Body of pancreas (tissue), 4 donors: ENCODE data around the gene CD81. TPM values are rescaled to one million over a fixed set of nuclear protein-coding genes. Genes with fewer than 3 reads are reported as not detected.

Experiments
- ATAC-seq: fragments of 150-250 bp; one replicate; pipeline ENCODE4 v1.9.1; 2016
- DNase-seq, 4 donors: peaks; one replicate each; pipeline ENCODE4 v3.0.0-alpha.2; 2019
- H3K27ac ChIP-seq, 4 donors: fragments of 200-600 bp; sonication (generic); 1 replicate in 3 of 4; 2 replicates in 1 of 4; pipeline versions ENCODE4 v1.5.1 to v1.6.1; 2016 to 2019; ENCODE audit warnings: mild to moderate bottlenecking in 1 of 4, mixed read lengths in 1 of 4, moderate library complexity in 1 of 4
- H3K27me3 ChIP-seq, 2 donors: fragments of 200-600 bp; sonication (generic); one replicate each; pipeline ENCODE4 v1.6.0; 2016; ENCODE audit warnings: mild to moderate bottlenecking in 1 of 2
- H3K36me3 ChIP-seq, 2 donors: fragments of 200-600 bp; sonication (generic); replicated peaks in 1 of 2; 2 replicates each; pipeline ENCODE4 v1.5.1; 2016; ENCODE audit warnings: low read depth in 2 of 2; ENCODE audit not compliant: insufficient read depth in 1 of 2
- H3K4me1 ChIP-seq: fragments of 200-600 bp; sonication (generic); one replicate; pipeline ENCODE4 v1.6.0; 2016
- H3K4me3 ChIP-seq, 2 donors: fragments of 200-600 bp; sonication (generic); 1 replicate in 1 of 2; 2 replicates in 1 of 2; pipeline ENCODE4 v1.5.1; 2016 to 2019
- H3K9me3 ChIP-seq, 3 donors: fragments of 200-600 bp; sonication (generic); 1 replicate in 2 of 3; 2 replicates in 1 of 3; pipeline ENCODE4 v1.5.1; 2016
- POLR2A ChIP-seq, 3 donors: fragments of 450-650 bp; IDR thresholded peaks; one replicate each; pipeline ENCODE4 v1.6.1; 2016; ENCODE audit warnings: antibody characterized with exemption in 3 of 3, mild to moderate bottlenecking in 2 of 3
- WGBS, 2 donors: methylation state at CpG; one replicate each; pipeline ENCODE4 v1.1.5; 2017; 5-methylcytosine and 5-hydroxymethylcytosine counted together
- intact Hi-C: fragments of 100-400 bp; cut with DNase I; formaldehyde crosslinking; loops from one replicate; pipeline ENCODE4 v1.15.1; 2023
- total RNA-seq, 2 donors: library from RNA; depleted of rRNA; stranded (reverse); fragments of >200 nt; gene quantifications; one replicate each; pipeline ENCODE4 v1.1.0, GENCODE V29; 2016
- TF ChIP-seq, protein P1 (sequence below), 7 experiments: fragments of 450-650 bp in 4 of 7; fragments of 200-600 bp in 3 of 7; sonication (generic) in 3 of 7; IDR thresholded peaks; one replicate each; pipeline ENCODE4 v1.5.1; 2016 to 2019; ENCODE audit warnings: antibody characterized with exemption in 7 of 7

The CD81 gene
- total RNA-seq, 2 donors from 2014 or later = 217 to 332 TPM

DNA sequence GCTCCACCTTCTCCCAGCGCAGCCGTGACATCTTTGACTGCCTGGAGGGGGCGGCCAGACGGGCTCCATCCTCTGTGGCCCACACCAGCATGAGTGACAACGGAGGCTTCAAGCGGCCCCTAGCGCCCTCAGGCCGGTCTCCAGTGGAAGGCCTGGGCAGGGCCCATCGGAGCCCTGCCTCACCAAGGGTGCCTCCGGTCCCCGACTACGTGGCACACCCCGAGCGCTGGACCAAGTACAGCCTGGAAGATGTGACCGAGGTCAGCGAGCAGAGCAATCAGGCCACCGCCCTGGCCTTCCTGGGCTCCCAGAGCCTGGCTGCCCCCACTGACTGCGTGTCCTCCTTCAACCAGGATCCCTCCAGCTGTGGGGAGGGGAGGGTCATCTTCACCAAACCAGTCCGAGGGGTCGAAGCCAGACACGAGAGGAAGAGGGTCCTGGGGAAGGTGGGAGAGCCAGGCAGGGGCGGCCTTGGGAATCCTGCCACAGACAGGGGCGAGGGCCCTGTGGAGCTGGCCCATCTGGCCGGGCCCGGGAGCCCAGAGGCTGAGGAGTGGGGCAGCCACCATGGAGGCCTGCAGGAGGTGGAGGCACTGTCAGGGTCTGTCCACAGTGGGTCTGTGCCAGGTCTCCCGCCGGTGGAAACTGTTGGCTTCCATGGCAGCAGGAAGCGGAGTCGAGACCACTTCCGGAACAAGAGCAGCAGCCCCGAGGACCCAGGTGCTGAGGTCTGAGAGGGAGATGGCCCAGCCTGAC lies 26.0 kb downstream of the CD81 start:
- ATAC-seq = no peak
- Histone ChIP-seq H3K4me3 (no peak overlapping the region), H3K36me3 (peaks cover 0 to 10% of the 10 kb centered on the region in 2 donors), H3K9me3 (no peaks in the 10 kb centered on the region), H3K27ac (no peak overlapping the region), H3K27me3 (no peaks in the 10 kb centered on the region), H3K4me1 (peaks cover 29% of the 10 kb centered on the region)
- intact Hi-C loops = no loop called here
- DNase-seq = no peak
- TF ChIP-seq POLR2A (IDR thresholded peaks at IDR 0.05) = no peak
- TF ChIP-seq, protein P1, sequence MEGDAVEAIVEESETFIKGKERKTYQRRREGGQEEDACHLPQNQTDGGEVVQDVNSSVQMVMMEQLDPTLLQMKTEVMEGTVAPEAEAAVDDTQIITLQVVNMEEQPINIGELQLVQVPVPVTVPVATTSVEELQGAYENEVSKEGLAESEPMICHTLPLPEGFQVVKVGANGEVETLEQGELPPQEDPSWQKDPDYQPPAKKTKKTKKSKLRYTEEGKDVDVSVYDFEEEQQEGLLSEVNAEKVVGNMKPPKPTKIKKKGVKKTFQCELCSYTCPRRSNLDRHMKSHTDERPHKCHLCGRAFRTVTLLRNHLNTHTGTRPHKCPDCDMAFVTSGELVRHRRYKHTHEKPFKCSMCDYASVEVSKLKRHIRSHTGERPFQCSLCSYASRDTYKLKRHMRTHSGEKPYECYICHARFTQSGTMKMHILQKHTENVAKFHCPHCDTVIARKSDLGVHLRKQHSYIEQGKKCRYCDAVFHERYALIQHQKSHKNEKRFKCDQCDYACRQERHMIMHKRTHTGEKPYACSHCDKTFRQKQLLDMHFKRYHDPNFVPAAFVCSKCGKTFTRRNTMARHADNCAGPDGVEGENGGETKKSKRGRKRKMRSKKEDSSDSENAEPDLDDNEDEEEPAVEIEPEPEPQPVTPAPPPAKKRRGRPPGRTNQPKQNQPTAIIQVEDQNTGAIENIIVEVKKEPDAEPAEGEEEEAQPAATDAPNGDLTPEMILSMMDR (IDR thresholded peaks at IDR 0.05) = no peak
- WGBS, 2 donors = 85 to 90% methylated on average over 4 to 31 of the region's 31 CpGs

DNA sequence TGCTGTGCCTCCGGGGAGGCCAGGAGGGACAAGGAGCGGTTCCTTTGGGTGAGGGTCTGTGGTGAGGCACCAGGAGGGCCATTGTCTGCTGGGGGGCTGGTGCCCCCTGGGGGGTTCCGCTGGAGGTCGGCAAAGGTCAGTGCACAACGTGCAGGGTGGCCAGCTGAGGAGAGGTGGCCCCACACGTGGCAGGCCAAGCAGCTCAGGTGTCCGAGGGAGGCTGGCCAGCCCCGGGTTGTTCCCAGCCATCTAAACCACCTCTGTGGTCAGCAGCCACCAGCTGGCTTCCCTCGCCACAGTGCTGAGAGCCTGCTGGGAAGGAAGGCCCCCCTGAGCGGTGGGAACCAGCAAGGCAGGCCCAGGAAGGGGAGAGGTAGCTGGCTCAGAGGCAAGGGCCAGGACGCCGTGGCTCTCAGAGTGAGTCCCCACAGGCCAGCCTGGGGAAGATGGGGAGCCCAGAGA lies 27.7 kb downstream of the CD81 start:
- H3K27me3 ChIP-seq = no peaks in the 10 kb centered on the region
- H3K4me3 ChIP-seq = no peak overlapping the region
- H3K4me1 ChIP-seq = peaks cover 14% of the 10 kb centered on the region
- peaks cover 0 to 10% of the 10 kb centered on the region in 2 donors for H3K36me3 ChIP-seq
- TF ChIP-seq, protein P1 (IDR thresholded peaks at IDR 0.05) = no peak
- no peak for TF ChIP-seq POLR2A (IDR thresholded peaks at IDR 0.05)
- intact Hi-C loops = no loop called here
- no peak overlapping the region for H3K27ac ChIP-seq
- no peak for DNase-seq
- no peak for ATAC-seq
- no peaks in the 10 kb centered on the region for H3K9me3 ChIP-seq
- 68 to 88% methylated on average over 5 to 11 of the region's 12 CpGs for WGBS, 2 donors

DNA sequence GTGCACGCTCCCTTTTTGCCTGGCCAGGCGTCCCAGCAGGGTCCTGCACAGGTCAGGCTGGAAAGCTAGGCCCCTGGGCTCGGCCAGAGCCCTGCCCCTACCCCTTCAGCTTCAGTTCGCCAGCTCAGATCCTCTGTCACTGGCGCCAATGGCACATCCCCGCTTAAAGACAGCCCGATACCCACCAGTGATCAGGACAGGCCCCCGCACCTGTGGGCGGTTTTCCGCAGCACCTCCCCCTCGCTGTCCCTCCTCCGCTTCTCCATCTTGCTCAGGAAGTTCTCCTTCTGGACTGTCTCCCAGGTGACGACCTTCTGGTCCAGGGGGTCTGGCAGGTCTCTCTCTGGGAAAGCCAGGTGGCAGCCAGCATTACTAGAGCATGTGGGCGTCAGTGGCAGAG lies 29.3 kb downstream of the CD81 start:
- ATAC-seq (no peak), DNase-seq (no peak)
- peaks cover 0 to 10% of the 10 kb centered on the region in 2 donors for H3K36me3 ChIP-seq
- no peak overlapping the region for H3K4me3 ChIP-seq
- 70 to 71% methylated on average over 14 of the region's 14 CpGs for whole genome bisulfite sequencing, 2 donors
- peaks cover 10% of the 10 kb centered on the region for H3K4me1 ChIP-seq
- H3K27ac ChIP-seq = no peak overlapping the region
- no peaks in the 10 kb centered on the region for H3K27me3 ChIP-seq
- TF ChIP-seq, protein P1 (IDR thresholded peaks at IDR 0.05) = no peak
- no peak for TF ChIP-seq POLR2A (IDR thresholded peaks at IDR 0.05)
- intact Hi-C loops = no loop called here
- H3K9me3 ChIP-seq = no peaks in the 10 kb centered on the region

- H3K4me3 ChIP-seq = no peak overlapping the region
- peaks cover 5% of the 10 kb centered on the region for H3K4me1 ChIP-seq
- DNase-seq (no peak), ATAC-seq (no peak)
- intact Hi-C loops = no loop called here
- H3K27ac ChIP-seq = no peak overlapping the region
- 66 to 77% methylated on average over 10 to 24 of the region's 24 CpGs for WGBS, 2 donors
- no peaks in the 10 kb centered on the region for H3K27me3 ChIP-seq
- H3K36me3 ChIP-seq = peaks cover 0 to 10% of the 10 kb centered on the region in 2 donors
- H3K9me3 ChIP-seq = no peaks in the 10 kb centered on the region
- TF ChIP-seq, protein P1 (IDR thresholded peaks at IDR 0.05) = no peak
- TF ChIP-seq POLR2A (IDR thresholded peaks at IDR 0.05) = no peak
Observed at GRCh38 chr11:2406878-2407410, 29.8 kb downstream of the CD81 start.
